ENCODE results near the gene SIPA1L3. TPM values are rescaled to one million over a fixed set of nuclear protein-coding genes. Genes with fewer than 3 reads are reported as not detected.
A peak's percentile ranks its signal among the peaks of the same experiment; 100 is the strongest.
"Not testable (repeated sequence)": the region's sequence is repeated elsewhere in the genome, so short reads cannot be mapped to it uniquely, and the experiment has no call there.

Gene SIPA1L3
- polyA plus RNA-seq (2013, experiment 1 of 2): 11.3 TPM
- polyA plus RNA-seq (2013, experiment 2 of 2): 11.5 TPM

- peak within 1 kb of the TSS; percentile 97 for H3K9ac ChIP-seq (ENCODE audit: low read depth, low read length, poor library complexity)
- H3K79me1 ChIP-seq (ENCODE audit: low read depth, low read length): peaks cover 7% of the 10 kb centered on the region
- peak within 1 kb of the TSS; percentile 98 for H4K8ac ChIP-seq (ENCODE audit: low read depth, low read length)
- no peak within 1 kb of the TSS for H2AK5ac ChIP-seq (ENCODE audit: low read depth, low read length)
- no CpG with 5 or more reads among the region's 95 CpGs for WGBS, 2 donors (ENCODE audit: extremely low coverage in 2 of 2, insufficient read length in 2 of 2, insufficient replicate concordance in 1 of 2)
- DNase-seq (ENCODE audit: low spot score): peak; percentile 97
- H2BK15ac ChIP-seq (ENCODE audit: low read length): peak within 1 kb of the TSS; percentile 79
- peak within 1 kb of the TSS; percentile 56 to 97 for H3K4me3 ChIP-seq (ENCODE audit: low read length in 2 of 2)
- H3K27me3 ChIP-seq (ENCODE audit: control insufficient read depth in 3 of 3, insufficient read depth in 3 of 3, low read depth in 1 of 3, low read length in 3 of 3): no peaks in the 10 kb centered on the region
- peak within 1 kb of the TSS; percentile 97 for H3K27ac ChIP-seq (replicated peaks; ENCODE audit: low read length)
- peak within 1 kb of the TSS; percentile 98 for H3K14ac ChIP-seq (ENCODE audit: low read length)
- peak within 1 kb of the TSS; percentile 96 for H3K18ac ChIP-seq (ENCODE audit: low read length)
- H3K4me2 ChIP-seq (ENCODE audit: insufficient read depth, low read length, poor library complexity, severe bottlenecking): peak within 1 kb of the TSS; percentile 98
- H4K91ac ChIP-seq (ENCODE audit: low read depth, low read length, poor library complexity): no peak within 1 kb of the TSS
- H2BK12ac ChIP-seq (ENCODE audit: low read length): peak within 1 kb of the TSS; percentile 94
- peaks cover 6 to 11% of the 10 kb centered on the region in 2 donors for H3K4me1 ChIP-seq (ENCODE audit: control insufficient read depth in 2 of 2, insufficient read depth in 1 of 2, low read depth in 1 of 2, low read length in 2 of 2)
- peak within 1 kb of the TSS; percentile 98 for H2AFZ ChIP-seq (ENCODE audit: low read length)
- no peaks in the 10 kb centered on the region for H3K36me3 ChIP-seq (replicated peaks in 1 of 2; ENCODE audit: control insufficient read depth in 2 of 2, insufficient read depth in 2 of 2, low read length in 2 of 2)
- no peaks in the 10 kb centered on the region for H3K9me3 ChIP-seq (replicated peaks in 1 of 2; ENCODE audit: control insufficient read depth in 2 of 2, insufficient read depth in 1 of 2, low read depth in 1 of 2, low read length in 2 of 2)
- peak within 1 kb of the TSS; percentile 95 for H2BK5ac ChIP-seq (ENCODE audit: low read length)
- peak within 1 kb of the TSS; percentile 95 for H2BK120ac ChIP-seq (ENCODE audit: low read depth, low read length)
- H3K4ac ChIP-seq (ENCODE audit: low read length): no peak within 1 kb of the TSS
- peak within 1 kb of the TSS; percentile 96 for H3K23ac ChIP-seq (ENCODE audit: low read depth, low read length, poor library complexity)
Observed at GRCh38 chr19:37906869-37907734, at the start of gene SIPA1L3. TSS of gene SIPA1L3 (plus strand) at chr19:37907208. CDS start at chr19:38081566, 174,358 bp downstream.

GRCh38 chr19:37864501-37864900 is 42.5 kb upstream of the SIPA1L3 start:
- Histone ChIP-seq H3K79me1 (ENCODE audit: low read depth, low read length) (no peaks in the 10 kb centered on the region), H3K9me3 (replicated peaks in 1 of 2; ENCODE audit: control insufficient read depth in 2 of 2, insufficient read depth in 1 of 2, low read depth in 1 of 2, low read length in 2 of 2) (peaks cover 0 to 2% of the 10 kb centered on the region in 2 donors), H2BK15ac (ENCODE audit: low read length) (no peak overlapping the region), H3K18ac (ENCODE audit: low read length) (no peak overlapping the region), H3K4me2 (ENCODE audit: insufficient read depth, low read length, poor library complexity, severe bottlenecking) (no peak overlapping the region), H2AFZ (ENCODE audit: low read length) (no peak overlapping the region), H3K4me3 (ENCODE audit: low read length in 2 of 2) (no peak overlapping the region), H3K14ac (ENCODE audit: low read length) (no peak overlapping the region), H3K36me3 (replicated peaks in 1 of 2; ENCODE audit: control insufficient read depth in 2 of 2, insufficient read depth in 2 of 2, low read length in 2 of 2) (no peaks in the 10 kb centered on the region), H2AK5ac (ENCODE audit: low read depth, low read length) (no peak overlapping the region), H3K27ac (replicated peaks; ENCODE audit: low read length) (no peak overlapping the region), H3K9ac (ENCODE audit: low read depth, low read length, poor library complexity) (no peak overlapping the region), H2BK12ac (ENCODE audit: low read length) (no peak overlapping the region), H3K23ac (ENCODE audit: low read depth, low read length, poor library complexity) (no peak overlapping the region), H3K27me3 (ENCODE audit: control insufficient read depth in 3 of 3, insufficient read depth in 3 of 3, low read depth in 1 of 3, low read length in 3 of 3) (no peaks in the 10 kb centered on the region), H4K8ac (ENCODE audit: low read depth, low read length) (no peak overlapping the region), H2BK5ac (ENCODE audit: low read length) (no peak overlapping the region), H2BK120ac (ENCODE audit: low read depth, low read length) (no peak overlapping the region), H3K4ac (ENCODE audit: low read length) (no peak overlapping the region), H4K91ac (ENCODE audit: low read depth, low read length, poor library complexity) (no peak overlapping the region), H3K4me1 (ENCODE audit: control insufficient read depth in 2 of 2, insufficient read depth in 1 of 2, low read depth in 1 of 2, low read length in 2 of 2) (peaks cover 2 to 4% of the 10 kb centered on the region in 2 donors)
- no CpG with 5 or more reads among the region's 3 CpGs for WGBS, 2 donors (ENCODE audit: extremely low coverage in 2 of 2, insufficient read length in 2 of 2, insufficient replicate concordance in 1 of 2)
- DNase-seq (ENCODE audit: low spot score): no peak

- DNase-seq (ENCODE audit: low spot score); H2BK120ac ChIP-seq (ENCODE audit: low read depth, low read length); H3K36me3 ChIP-seq (replicated peaks in 1 of 2; ENCODE audit: control insufficient read depth in 2 of 2, insufficient read depth in 2 of 2, low read length in 2 of 2); H3K9me3 ChIP-seq (replicated peaks in 1 of 2; ENCODE audit: control insufficient read depth in 2 of 2, insufficient read depth in 1 of 2, low read depth in 1 of 2, low read length in 2 of 2); H2BK5ac ChIP-seq (ENCODE audit: low read length); H3K4me1 ChIP-seq (ENCODE audit: control insufficient read depth in 2 of 2, insufficient read depth in 1 of 2, low read depth in 1 of 2, low read length in 2 of 2); H3K79me1 ChIP-seq (ENCODE audit: low read depth, low read length); H3K9ac ChIP-seq (ENCODE audit: low read depth, low read length, poor library complexity); H3K14ac ChIP-seq (ENCODE audit: low read length); H2BK12ac ChIP-seq (ENCODE audit: low read length); H4K8ac ChIP-seq (ENCODE audit: low read depth, low read length); H3K4me3 ChIP-seq (ENCODE audit: low read length in 2 of 2); H3K23ac ChIP-seq (ENCODE audit: low read depth, low read length, poor library complexity); H3K4me2 ChIP-seq (ENCODE audit: insufficient read depth, low read length, poor library complexity, severe bottlenecking); H3K4ac ChIP-seq (ENCODE audit: low read length); H4K91ac ChIP-seq (ENCODE audit: low read depth, low read length, poor library complexity); H3K27me3 ChIP-seq (ENCODE audit: control insufficient read depth in 3 of 3, insufficient read depth in 3 of 3, low read depth in 1 of 3, low read length in 3 of 3): not testable (repeated sequence)
- H2AFZ ChIP-seq (ENCODE audit: low read length): peak overlapping the region; percentile 29
- H3K18ac ChIP-seq (ENCODE audit: low read length): peak overlapping the region; percentile 83
- WGBS, 2 donors (ENCODE audit: extremely low coverage in 2 of 2, insufficient read length in 2 of 2, insufficient replicate concordance in 1 of 2): no CpG with 5 or more reads among the region's 9 CpGs
- H2AK5ac ChIP-seq (ENCODE audit: low read depth, low read length): peak overlapping the region; percentile 81
- peak overlapping the region; percentile 64 for H3K27ac ChIP-seq (replicated peaks; ENCODE audit: low read length)
- H2BK15ac ChIP-seq (ENCODE audit: low read length): peak overlapping the region; percentile 89
Observed at GRCh38 chr19:37865930-37866329, 41.1 kb upstream of the SIPA1L3 start.

- H3K14ac ChIP-seq (ENCODE audit: low read length): no peak overlapping the region
- H3K36me3 ChIP-seq (replicated peaks in 1 of 2; ENCODE audit: control insufficient read depth in 2 of 2, insufficient read depth in 2 of 2, low read length in 2 of 2): no peaks in the 10 kb centered on the region
- no peak for DNase-seq (ENCODE audit: low spot score)
- H3K4me3 ChIP-seq (ENCODE audit: low read length in 2 of 2): no peak overlapping the region
- H3K27ac ChIP-seq (replicated peaks; ENCODE audit: low read length): no peak overlapping the region
- no peak overlapping the region for H2BK120ac ChIP-seq (ENCODE audit: low read depth, low read length)
- no peak overlapping the region for H2AK5ac ChIP-seq (ENCODE audit: low read depth, low read length)
- no peak overlapping the region for H4K91ac ChIP-seq (ENCODE audit: low read depth, low read length, poor library complexity)
- no peak overlapping the region for H3K9ac ChIP-seq (ENCODE audit: low read depth, low read length, poor library complexity)
- H3K4me1 ChIP-seq (ENCODE audit: control insufficient read depth in 2 of 2, insufficient read depth in 1 of 2, low read depth in 1 of 2, low read length in 2 of 2): peaks cover 2 to 4% of the 10 kb centered on the region in 2 donors
- WGBS, 2 donors (ENCODE audit: extremely low coverage in 2 of 2, insufficient read length in 2 of 2, insufficient replicate concordance in 1 of 2): no CpG with 5 or more reads among the region's 2 CpGs
- no peak overlapping the region for H3K4ac ChIP-seq (ENCODE audit: low read length)
- H3K23ac ChIP-seq (ENCODE audit: low read depth, low read length, poor library complexity): no peak overlapping the region
- no peak overlapping the region for H3K18ac ChIP-seq (ENCODE audit: low read length)
- no peak overlapping the region for H2BK15ac ChIP-seq (ENCODE audit: low read length)
- H3K27me3 ChIP-seq (ENCODE audit: control insufficient read depth in 3 of 3, insufficient read depth in 3 of 3, low read depth in 1 of 3, low read length in 3 of 3): no peaks in the 10 kb centered on the region
- H3K79me1 ChIP-seq (ENCODE audit: low read depth, low read length): no peaks in the 10 kb centered on the region
- no peak overlapping the region for H2AFZ ChIP-seq (ENCODE audit: low read length)
- H2BK12ac ChIP-seq (ENCODE audit: low read length): no peak overlapping the region
- no peak overlapping the region for H3K4me2 ChIP-seq (ENCODE audit: insufficient read depth, low read length, poor library complexity, severe bottlenecking)
- peaks cover 6 to 13% of the 10 kb centered on the region in 2 donors for H3K9me3 ChIP-seq (replicated peaks in 1 of 2; ENCODE audit: control insufficient read depth in 2 of 2, insufficient read depth in 1 of 2, low read depth in 1 of 2, low read length in 2 of 2)
- H2BK5ac ChIP-seq (ENCODE audit: low read length): no peak overlapping the region
- no peak overlapping the region for H4K8ac ChIP-seq (ENCODE audit: low read depth, low read length)
Observed at GRCh38 chr19:37867831-37868230, 39.2 kb upstream of the SIPA1L3 start.

Measured in neuronal stem cell (in vitro differentiated cells).